H9 (cell line): ENCODE data around the gene CHCHD3. TPM values are rescaled to one million over a fixed set of nuclear protein-coding genes. Genes with fewer than 3 reads are reported as not detected.

ENCODE experiments used
- DNase-seq: peaks from one replicate; pipeline ENCODE4 v3.0.0-alpha.2; 2017
- H2AFZ ChIP-seq: one replicate; pipeline ENCODE4 v1.6.1; 2013; ENCODE audit warnings: mild to moderate bottlenecking, low read length, control low read depth, moderate library complexity
- H2AK5ac ChIP-seq: 2 replicates; pipeline ENCODE4 v1.6.1; 2013; ENCODE audit warnings: low read length, control low read depth, mixed read lengths; ENCODE audit not compliant: insufficient read length
- H2BK120ac ChIP-seq: one replicate; pipeline ENCODE4 v1.6.1; 2013; ENCODE audit warnings: low read depth, mild to moderate bottlenecking, low read length, control low read depth, inconsistent platforms; ENCODE audit not compliant: poor library complexity, severe bottlenecking
- H2BK12ac ChIP-seq: 2 replicates; pipeline ENCODE4 v1.6.1; 2013; ENCODE audit warnings: low read length, control low read depth, mixed read lengths, low read depth; ENCODE audit not compliant: insufficient read length
- H2BK15ac ChIP-seq: 2 replicates; pipeline ENCODE4 v1.6.1; 2013; ENCODE audit warnings: low read depth, low read length, control low read depth
- H2BK20ac ChIP-seq: one replicate; pipeline ENCODE4 v1.6.1; 2013; ENCODE audit warnings: low read depth, mild to moderate bottlenecking, low read length, control low read depth, inconsistent platforms; ENCODE audit not compliant: poor library complexity, severe bottlenecking
- H2BK5ac ChIP-seq: 2 replicates; pipeline ENCODE4 v1.6.1; 2013; ENCODE audit warnings: low read length, control low read depth, mixed read lengths; ENCODE audit not compliant: insufficient read length
- H3K14ac ChIP-seq: 2 replicates; pipeline ENCODE4 v1.6.1; 2013; ENCODE audit warnings: low read length, control low read depth; ENCODE audit not compliant: insufficient read depth
- H3K18ac ChIP-seq: 2 replicates; pipeline ENCODE4 v1.6.1; 2013; ENCODE audit warnings: low read depth, mild to moderate bottlenecking, mixed read lengths, low read length, control low read depth; ENCODE audit not compliant: insufficient read length
- H3K23ac ChIP-seq: 2 replicates; pipeline ENCODE4 v1.6.1; 2013; ENCODE audit warnings: low read length, control low read depth, mixed read lengths, low read depth; ENCODE audit not compliant: insufficient read length
- H3K23me2 ChIP-seq: 2 replicates; pipeline ENCODE4 v1.6.1; 2013; ENCODE audit warnings: low read depth, mild to moderate bottlenecking, mixed read lengths, low read length, control low read depth; ENCODE audit not compliant: insufficient read length, poor library complexity, severe bottlenecking
- H3K27ac ChIP-seq: 2 replicates; pipeline ENCODE4 v1.5.1; 2013; ENCODE audit warnings: low read length, control low read depth, mixed read lengths, low read depth; ENCODE audit not compliant: insufficient read length
- H3K27me3 ChIP-seq: 2 replicates; pipeline ENCODE4 v1.6.1; 2013; ENCODE audit warnings: low read length, control low read depth, inconsistent platforms; ENCODE audit not compliant: insufficient read depth
- H3K4ac ChIP-seq: 2 replicates; pipeline ENCODE4 v1.6.1; 2013; ENCODE audit warnings: low read depth, mild to moderate bottlenecking, control low read depth, inconsistent platforms, low read length, moderate library complexity
- H3K4me1 ChIP-seq: 2 replicates; pipeline ENCODE4 v1.6.1; 2013; ENCODE audit warnings: low read length, control low read depth, inconsistent platforms; ENCODE audit not compliant: insufficient read depth
- H3K4me2 ChIP-seq: 2 replicates; pipeline ENCODE4 v1.6.1; 2013; ENCODE audit warnings: low read length, control low read depth, mixed read lengths; ENCODE audit not compliant: insufficient read length, insufficient read depth
- H3K56ac ChIP-seq: 2 replicates; pipeline ENCODE4 v1.6.1; 2013; ENCODE audit warnings: low read depth, mild to moderate bottlenecking, mixed read lengths, low read length, control low read depth; ENCODE audit not compliant: insufficient read length
- H3K79me1 ChIP-seq: 2 replicates; pipeline ENCODE4 v1.6.1; 2013; ENCODE audit warnings: low read depth, mild to moderate bottlenecking, moderate library complexity, low read length, control low read depth, inconsistent platforms; ENCODE audit not compliant: insufficient read depth, poor library complexity, severe bottlenecking
- H3K79me2 ChIP-seq: 2 replicates; pipeline ENCODE4 v1.6.1; 2013; ENCODE audit warnings: low read length, control low read depth, inconsistent platforms; ENCODE audit not compliant: insufficient read depth
- H3K9ac ChIP-seq: 2 replicates; pipeline ENCODE4 v1.6.1; 2013; ENCODE audit warnings: low read length, control low read depth, mixed read lengths; ENCODE audit not compliant: insufficient read length; ENCODE audit errors: extremely low read depth
- H3K9me3 ChIP-seq: one replicate; pipeline ENCODE4 v1.6.1; 2013; ENCODE audit warnings: low read depth, low read length, inconsistent platforms; ENCODE audit not compliant: control insufficient read depth
- H3T11ph ChIP-seq: one replicate; pipeline ENCODE4 v1.6.1; 2013; ENCODE audit warnings: mild to moderate bottlenecking, low read length, control low read depth, inconsistent platforms
- H4K20me1 ChIP-seq: one replicate; pipeline ENCODE4 v1.6.1; 2013; ENCODE audit not compliant: control insufficient read depth, insufficient read length, insufficient read depth
- H4K5ac ChIP-seq: 2 replicates; pipeline ENCODE4 v1.6.1; 2013; ENCODE audit warnings: low read depth, mild to moderate bottlenecking, mixed read lengths, low read length, control low read depth; ENCODE audit not compliant: insufficient read length
- H4K8ac ChIP-seq: replicated peaks from 2 replicates; pipeline ENCODE4 v1.6.1; 2013; ENCODE audit warnings: low read length, control low read depth, mixed read lengths, low read depth; ENCODE audit not compliant: insufficient read length
- H4K91ac ChIP-seq: 2 replicates; pipeline ENCODE4 v1.6.1; 2013; ENCODE audit warnings: low read depth, mild to moderate bottlenecking, moderate library complexity, mixed read lengths, low read length, control low read depth; ENCODE audit not compliant: insufficient read length
- H3K27ac Mint-ChIP-seq, 3 experiments: 2 replicates in 2 of 3; 3 replicates in 1 of 3; pipeline ENCODE4 v1.8.0; 2020 to 2021; ENCODE audit warnings: mixed read lengths in 3 of 3, mild to moderate bottlenecking in 1 of 3, moderate library complexity in 1 of 3
- H3K27me3 Mint-ChIP-seq: 2 replicates; pipeline ENCODE4 v1.8.0; 2021; ENCODE audit warnings: low read depth, mild to moderate bottlenecking, moderate library complexity, mixed read lengths
- H3K36me3 Mint-ChIP-seq, 3 experiments: 2 replicates in 2 of 3; 3 replicates in 1 of 3; pipeline ENCODE4 v1.8.0; 2020 to 2021; ENCODE audit warnings: low read depth in 3 of 3, mixed read lengths in 3 of 3; ENCODE audit not compliant: insufficient read depth in 1 of 3
- H3K4me1 Mint-ChIP-seq, 2 experiments: 2 replicates each; pipeline ENCODE4 v1.8.0; 2020; ENCODE audit warnings: mixed read lengths in 2 of 2
- H3K4me3 Mint-ChIP-seq, 2 experiments: 2 replicates in 1 of 2; 3 replicates in 1 of 2; pipeline ENCODE4 v1.8.0; 2020 to 2021; ENCODE audit warnings: mild to moderate bottlenecking in 2 of 2, mixed read lengths in 2 of 2, moderate library complexity in 1 of 2
- H3K9me3 Mint-ChIP-seq, 2 experiments: 2 replicates in 1 of 2; 3 replicates in 1 of 2; pipeline ENCODE4 v1.8.0; 2020; ENCODE audit warnings: mild to moderate bottlenecking in 2 of 2, mixed read lengths in 2 of 2, moderate library complexity in 1 of 2
- CTCF ChIP-seq: fragments of 200-600 bp; sonication (generic); conservative IDR thresholded peaks from 3 replicates; pipeline ENCODE4 v1.8.0; 2021; ENCODE audit warnings: antibody characterized with exemption, mild to moderate bottlenecking
- total RNA-seq: library from RNA; stranded (reverse); gene quantifications from 2 replicates; pipeline ENCODE4 v1.2.1, GENCODE V29; 2021

The CHCHD3 gene
- total RNA-seq, 1 experiment from 2014 or later: 104 TPM

GRCh38 chr7:133027397-133027796 is 54.5 kb downstream of the CHCHD3 start:
- Histone ChIP-seq H2BK20ac (no peak overlapping the region), H3K4me2 (no peak overlapping the region), H3K4ac (no peak overlapping the region), H2BK5ac (no peak overlapping the region), H2BK15ac (no peak overlapping the region), H3K23me2 (no peaks in the 10 kb centered on the region), H3K56ac (no peak overlapping the region), H2AK5ac (no peak overlapping the region), H4K5ac (no peak overlapping the region), H4K91ac (no peak overlapping the region), H3K79me2 (peaks cover 11% of the 10 kb centered on the region; the same call in 1 of the 2 replicates), H3K27ac (no peak overlapping the region), H3K9me3 (no peaks in the 10 kb centered on the region), H2BK120ac (no peak overlapping the region), H3K27me3 (no peaks in the 10 kb centered on the region), H4K20me1 (no peaks in the 10 kb centered on the region), H3K18ac (no peak overlapping the region), H3K23ac (no peak overlapping the region), H2BK12ac (no peak overlapping the region), H4K8ac (no peak overlapping the region), H3K4me1 (no peaks in the 10 kb centered on the region), H3K9ac (no peak overlapping the region), H3K79me1 (no peaks in the 10 kb centered on the region), H3T11ph (no peak overlapping the region), H3K14ac (no peak overlapping the region), H2AFZ (no peak overlapping the region)
- Mint-ChIP-seq H3K27me3 (no peaks in the 10 kb centered on the region), H3K36me3 (peaks cover 0 to 3% (median 3%) of the 10 kb centered on the region in 3 experiments; a peak in 6 of 7 replicates), H3K4me3 (no peak overlapping the region), H3K9me3 (peaks cover 0 to 3% of the 10 kb centered on the region in 2 experiments; a peak in 2 of 5 replicates), H3K4me1 (0 out of 4 replicates have a peak, but pooled peaks cover 0 to 2% of the 10 kb centered on the region in 2 experiments), H3K27ac (no peak overlapping the region)
- DNase-seq: no peak
- TF ChIP-seq CTCF: no peak
